Neural progenitor cell (in vitro differentiated cells): ENCODE measurements around the gene RASIP1. TPM values are rescaled to one million over a fixed set of nuclear protein-coding genes. Genes with fewer than 3 reads are reported as not detected.

Experiments
- DNase-seq: peaks from one replicate; pipeline ENCODE4 v3.0.0-alpha.2; 2016; ENCODE audit warnings: low spot score
- H2AFZ ChIP-seq: fragments of 200-600 bp; sonication (generic); replicated peaks from 2 replicates; pipeline ENCODE4 v1.6.1; 2016; ENCODE audit warnings: antibody characterized with exemption
- H3F3A ChIP-seq: fragments of 200-600 bp; sonication (generic); 2 replicates; pipeline ENCODE4 v1.6.1; 2016; ENCODE audit warnings: antibody characterized with exemption, low read depth
- H3K27ac ChIP-seq: fragments of 200-600 bp; sonication (generic); 2 replicates; pipeline ENCODE4 v1.5.1; 2016; ENCODE audit warnings: mild to moderate bottlenecking
- H3K27me3 ChIP-seq: fragments of 200-600 bp; sonication (generic); 2 replicates; pipeline ENCODE4 v1.6.1; 2016; ENCODE audit warnings: mild to moderate bottlenecking, moderate library complexity
- H3K36me3 ChIP-seq: fragments of 200-600 bp; sonication (generic); 2 replicates; pipeline ENCODE4 v1.5.1; 2016
- H3K4me1 ChIP-seq: fragments of 200-600 bp; sonication (generic); 2 replicates; pipeline ENCODE4 v1.6.1; 2016; ENCODE audit warnings: mixed run types
- H3K4me2 ChIP-seq: fragments of 200-600 bp; sonication (generic); 2 replicates; pipeline ENCODE4 v1.6.1; 2016
- H3K4me3 ChIP-seq: fragments of 200-600 bp; sonication (generic); 2 replicates; pipeline ENCODE4 v1.5.1; 2016
- H3K79me2 ChIP-seq: fragments of 200-600 bp; sonication (generic); 2 replicates; pipeline ENCODE4 v1.6.1; 2016; ENCODE audit warnings: low read depth
- H3K9ac ChIP-seq: fragments of 200-600 bp; sonication (generic); 2 replicates; pipeline ENCODE4 v1.6.1; 2016
- H3K9me3 ChIP-seq: fragments of 200-600 bp; sonication (generic); 2 replicates; pipeline ENCODE4 v1.5.1; 2016; ENCODE audit warnings: low read depth
- H4K20me1 ChIP-seq: fragments of 200-600 bp; sonication (generic); 2 replicates; pipeline ENCODE4 v1.6.1; 2016; ENCODE audit warnings: low read depth
- H3K27ac Mint-ChIP-seq: 3 replicates; pipeline ENCODE4 v1.8.0; 2021; ENCODE audit warnings: mixed read lengths
- H3K27me3 Mint-ChIP-seq: 2 replicates; pipeline ENCODE4 v1.8.0; 2022; ENCODE audit warnings: low read depth, mild to moderate bottlenecking, inconsistent platforms, moderate library complexity, mixed read lengths; ENCODE audit not compliant: insufficient read depth
- H3K36me3 Mint-ChIP-seq: 3 replicates; pipeline ENCODE4 v1.8.0; 2021; ENCODE audit warnings: mixed read lengths
- H3K4me1 Mint-ChIP-seq: 3 replicates; pipeline ENCODE4 v1.8.0; 2021; ENCODE audit warnings: mixed read lengths
- H3K4me3 Mint-ChIP-seq: 3 replicates; pipeline ENCODE4 v1.8.0; 2021; ENCODE audit warnings: mild to moderate bottlenecking, moderate library complexity, mixed read lengths
- H3K9me3 Mint-ChIP-seq: 3 replicates; pipeline ENCODE4 v1.8.0; 2020; ENCODE audit warnings: mixed read lengths
- EZH2 ChIP-seq: fragments of 200-600 bp; sonication (generic); IDR thresholded peaks from 2 replicates; pipeline ENCODE4 v1.6.1; 2017; ENCODE audit warnings: antibody characterized with exemption, mild to moderate bottlenecking, moderate library complexity
- EZH2phosphoT487 ChIP-seq: fragments of 200-600 bp; sonication (generic); IDR thresholded peaks from 2 replicates; pipeline ENCODE4 v1.6.1; 2017; ENCODE audit warnings: antibody characterized with exemption
- total RNA-seq: library from RNA; depleted of rRNA; stranded (reverse); fragments of >200 nt; gene quantifications from 2 replicates; pipeline ENCODE4 v1.2.3, GENCODE V29; 2015; ENCODE audit warnings: low replicate concordance
- TF ChIP-seq, protein P1 (sequence below): fragments of 200-600 bp; sonication (generic); IDR thresholded peaks from 2 replicates; pipeline ENCODE4 v1.5.1; 2017; ENCODE audit warnings: antibody characterized with exemption, mild to moderate bottlenecking

Gene RASIP1
- total RNA-seq, 1 donor from 2014 or later: 0.86 TPM

DNA sequence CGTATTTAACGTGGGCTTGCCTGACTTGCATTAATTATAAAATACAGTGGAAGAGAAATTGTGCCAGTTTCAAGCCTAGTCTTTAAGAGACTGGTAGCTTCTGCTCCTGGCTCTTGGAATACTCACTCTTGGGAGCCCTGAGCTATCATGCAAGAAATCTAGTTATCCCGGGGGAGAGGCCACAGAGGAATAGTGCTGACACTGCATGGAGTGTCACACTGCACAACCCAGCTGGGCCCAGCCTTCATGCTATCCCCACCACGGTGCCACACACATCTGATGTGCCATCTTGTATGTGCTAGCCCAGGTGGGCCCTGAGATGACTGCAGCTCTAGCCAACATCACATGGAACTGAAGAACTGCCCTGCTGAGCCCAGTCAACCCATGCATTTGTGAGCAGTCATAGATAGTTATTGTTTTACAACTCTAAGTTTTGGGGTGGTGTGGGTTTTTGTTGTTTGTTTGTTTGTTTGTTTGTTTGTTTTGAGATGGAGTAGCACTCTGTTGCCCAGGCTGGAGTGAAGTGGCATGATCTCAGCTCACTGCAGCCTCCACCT lies 29.2 kb downstream of the RASIP1 start:
- Histone ChIP-seq H2AFZ (no peak overlapping the region), H3K9ac (no peak overlapping the region), H3K27me3 (no peaks in the 10 kb centered on the region), H3K9me3 (no peaks in the 10 kb centered on the region), H3K4me2 (no peak overlapping the region), H4K20me1 (no peaks in the 10 kb centered on the region), H3K36me3 (no peaks in the 10 kb centered on the region), H3K4me1 (peaks cover 5% of the 10 kb centered on the region), H3K4me3 (no peak overlapping the region), H3K79me2 (no peaks in the 10 kb centered on the region), H3F3A (peaks cover 28% of the 10 kb centered on the region), H3K27ac (no peak overlapping the region)
- Mint-ChIP-seq H3K27me3 (peaks cover 3% of the 10 kb centered on the region), H3K27ac (no peak overlapping the region), H3K9me3 (no peaks in the 10 kb centered on the region), H3K36me3 (peaks cover 4% of the 10 kb centered on the region), H3K4me3 (peak overlapping the region; percentile 64), H3K4me1 (peaks cover 20% of the 10 kb centered on the region)
- DNase-seq: no peak
- TF ChIP-seq, protein P1, sequence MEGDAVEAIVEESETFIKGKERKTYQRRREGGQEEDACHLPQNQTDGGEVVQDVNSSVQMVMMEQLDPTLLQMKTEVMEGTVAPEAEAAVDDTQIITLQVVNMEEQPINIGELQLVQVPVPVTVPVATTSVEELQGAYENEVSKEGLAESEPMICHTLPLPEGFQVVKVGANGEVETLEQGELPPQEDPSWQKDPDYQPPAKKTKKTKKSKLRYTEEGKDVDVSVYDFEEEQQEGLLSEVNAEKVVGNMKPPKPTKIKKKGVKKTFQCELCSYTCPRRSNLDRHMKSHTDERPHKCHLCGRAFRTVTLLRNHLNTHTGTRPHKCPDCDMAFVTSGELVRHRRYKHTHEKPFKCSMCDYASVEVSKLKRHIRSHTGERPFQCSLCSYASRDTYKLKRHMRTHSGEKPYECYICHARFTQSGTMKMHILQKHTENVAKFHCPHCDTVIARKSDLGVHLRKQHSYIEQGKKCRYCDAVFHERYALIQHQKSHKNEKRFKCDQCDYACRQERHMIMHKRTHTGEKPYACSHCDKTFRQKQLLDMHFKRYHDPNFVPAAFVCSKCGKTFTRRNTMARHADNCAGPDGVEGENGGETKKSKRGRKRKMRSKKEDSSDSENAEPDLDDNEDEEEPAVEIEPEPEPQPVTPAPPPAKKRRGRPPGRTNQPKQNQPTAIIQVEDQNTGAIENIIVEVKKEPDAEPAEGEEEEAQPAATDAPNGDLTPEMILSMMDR: no peak
- TF ChIP-seq EZH2phosphoT487 (no peak), EZH2 (no peak)

DNA sequence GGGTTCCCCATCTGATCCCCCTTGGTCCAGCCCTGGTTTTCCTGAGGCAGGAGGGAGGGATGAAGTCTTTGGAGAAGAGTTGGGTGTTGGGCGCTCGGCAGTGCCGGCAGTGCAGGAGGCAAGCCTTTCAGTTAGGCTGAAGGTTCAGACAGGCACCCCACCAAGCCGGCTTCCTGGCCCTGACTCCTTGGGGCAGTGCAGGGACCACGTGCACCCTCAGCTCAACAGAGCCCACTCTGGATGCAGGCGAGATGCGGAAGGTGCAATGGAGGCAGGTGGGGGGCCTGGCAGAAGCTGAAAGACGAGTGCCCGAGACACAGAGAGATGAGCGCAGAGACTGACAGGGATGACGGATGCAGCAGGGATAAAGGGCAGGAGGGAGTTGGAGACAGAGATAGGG lies 31.9 kb downstream of the RASIP1 start:
- Histone ChIP-seq H3K4me3 (no peak overlapping the region), H2AFZ (no peak overlapping the region), H3K4me1 (peaks cover 5% of the 10 kb centered on the region), H4K20me1 (no peaks in the 10 kb centered on the region), H3K79me2 (no peaks in the 10 kb centered on the region), H3K4me2 (no peak overlapping the region), H3K9ac (no peak overlapping the region), H3K36me3 (no peaks in the 10 kb centered on the region), H3K27ac (no peak overlapping the region), H3F3A (peaks cover 12% of the 10 kb centered on the region), H3K27me3 (no peaks in the 10 kb centered on the region), H3K9me3 (no peaks in the 10 kb centered on the region)
- no peak overlapping the region for H3K27ac Mint-ChIP-seq
- H3K27me3 Mint-ChIP-seq: peaks cover 2% of the 10 kb centered on the region
- DNase-seq: no peak
- no peak overlapping the region for H3K4me3 Mint-ChIP-seq
- TF ChIP-seq, protein P1: no peak
- TF ChIP-seq EZH2phosphoT487 (no peak), EZH2 (no peak)
- peaks cover 7% of the 10 kb centered on the region for H3K4me1 Mint-ChIP-seq
- peaks cover 2% of the 10 kb centered on the region for H3K9me3 Mint-ChIP-seq
- H3K36me3 Mint-ChIP-seq: peaks cover 12% of the 10 kb centered on the region

DNA sequence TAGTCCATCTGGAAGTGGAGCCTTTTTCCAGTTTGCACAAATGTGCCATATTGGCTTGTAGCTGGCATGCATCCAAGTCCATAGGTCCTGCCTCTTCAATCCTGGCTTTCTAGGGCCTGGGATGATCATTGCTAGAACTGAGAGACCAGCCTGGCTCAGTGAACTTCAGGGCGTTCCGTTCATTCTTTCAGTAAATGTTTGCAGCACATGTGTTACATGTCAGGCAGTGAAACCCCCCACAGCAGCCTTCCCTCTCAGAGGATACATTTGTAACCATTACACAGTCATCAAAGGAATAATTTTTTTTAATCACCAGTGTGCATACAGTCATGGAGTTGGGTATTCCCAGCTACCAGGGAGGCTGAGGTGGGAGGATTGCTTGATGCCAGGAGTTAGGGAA lies 35.0 kb downstream of the RASIP1 start:
- Mint-ChIP-seq H3K4me1 (no peaks in the 10 kb centered on the region), H3K9me3 (peaks cover 2% of the 10 kb centered on the region), H3K27ac (no peak overlapping the region), H3K4me3 (no peak overlapping the region), H3K36me3 (peaks cover 18% of the 10 kb centered on the region), H3K27me3 (no peaks in the 10 kb centered on the region)
- Histone ChIP-seq H3K9ac (no peak overlapping the region), H3K9me3 (no peaks in the 10 kb centered on the region), H2AFZ (no peak overlapping the region), H3K79me2 (no peaks in the 10 kb centered on the region), H3K4me3 (no peak overlapping the region), H3K4me1 (no peaks in the 10 kb centered on the region), H3K4me2 (no peak overlapping the region), H4K20me1 (no peaks in the 10 kb centered on the region), H3K36me3 (no peaks in the 10 kb centered on the region), H3K27ac (no peak overlapping the region), H3F3A (no peaks in the 10 kb centered on the region), H3K27me3 (no peaks in the 10 kb centered on the region)
- no peak for DNase-seq
- TF ChIP-seq, protein P1: no peak
- TF ChIP-seq EZH2phosphoT487 (no peak), EZH2 (no peak)
